OCI-LY7 (cell line): ENCODE measurements around the gene SLC25A1.

Experiments
- EZH2phosphoT487 ChIP-seq: fragments of 200-600 bp; sonication (generic); IDR thresholded peaks from 2 replicates; pipeline ENCODE4 v1.6.1; 2018; ENCODE audit warnings: low read depth, borderline replicate concordance, mild to moderate bottlenecking, mixed run types, antibody characterized with exemption, low read length, moderate library complexity, mixed read lengths
- TF ChIP-seq, protein P1 (sequence below): fragments of 200-600 bp; sonication (generic); conservative IDR thresholded peaks from 2 replicates; pipeline ENCODE4 v1.5.1; 2014; ENCODE audit warnings: mild to moderate bottlenecking, antibody characterized with exemption, low read length, moderate library complexity, mixed read lengths

GRCh38 chr22:19225560-19225959, 47.0 kb upstream of the SLC25A1 start:
- TF ChIP-seq, protein P1, sequence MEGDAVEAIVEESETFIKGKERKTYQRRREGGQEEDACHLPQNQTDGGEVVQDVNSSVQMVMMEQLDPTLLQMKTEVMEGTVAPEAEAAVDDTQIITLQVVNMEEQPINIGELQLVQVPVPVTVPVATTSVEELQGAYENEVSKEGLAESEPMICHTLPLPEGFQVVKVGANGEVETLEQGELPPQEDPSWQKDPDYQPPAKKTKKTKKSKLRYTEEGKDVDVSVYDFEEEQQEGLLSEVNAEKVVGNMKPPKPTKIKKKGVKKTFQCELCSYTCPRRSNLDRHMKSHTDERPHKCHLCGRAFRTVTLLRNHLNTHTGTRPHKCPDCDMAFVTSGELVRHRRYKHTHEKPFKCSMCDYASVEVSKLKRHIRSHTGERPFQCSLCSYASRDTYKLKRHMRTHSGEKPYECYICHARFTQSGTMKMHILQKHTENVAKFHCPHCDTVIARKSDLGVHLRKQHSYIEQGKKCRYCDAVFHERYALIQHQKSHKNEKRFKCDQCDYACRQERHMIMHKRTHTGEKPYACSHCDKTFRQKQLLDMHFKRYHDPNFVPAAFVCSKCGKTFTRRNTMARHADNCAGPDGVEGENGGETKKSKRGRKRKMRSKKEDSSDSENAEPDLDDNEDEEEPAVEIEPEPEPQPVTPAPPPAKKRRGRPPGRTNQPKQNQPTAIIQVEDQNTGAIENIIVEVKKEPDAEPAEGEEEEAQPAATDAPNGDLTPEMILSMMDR = no peak
- TF ChIP-seq EZH2phosphoT487 = no peak
